Gastrocnemius medialis (tissue), 4 donors: ENCODE data around the gene CLDN3.

Experiments
- POLR2A ChIP-seq, 2 donors: fragments of 450-650 bp; IDR thresholded peaks; one replicate each; pipeline ENCODE4 v1.6.1; 2017; ENCODE audit warnings: antibody characterized with exemption in 2 of 2, mild to moderate bottlenecking in 2 of 2, moderate library complexity in 2 of 2
- TF ChIP-seq, protein P1 (sequence below), 5 experiments: fragments of 450-650 bp in 3 of 5; fragments of 200-600 bp in 2 of 5; sonication (generic) in 2 of 5; IDR thresholded peaks in 4 of 5; conservative IDR thresholded peaks in 1 of 5; 1 replicate in 4 of 5; 2 replicates in 1 of 5; pipeline ENCODE4 v1.5.1; 2016 to 2019; ENCODE audit warnings: antibody characterized with exemption in 5 of 5, mild to moderate bottlenecking in 3 of 5, moderate library complexity in 3 of 5

DNA sequence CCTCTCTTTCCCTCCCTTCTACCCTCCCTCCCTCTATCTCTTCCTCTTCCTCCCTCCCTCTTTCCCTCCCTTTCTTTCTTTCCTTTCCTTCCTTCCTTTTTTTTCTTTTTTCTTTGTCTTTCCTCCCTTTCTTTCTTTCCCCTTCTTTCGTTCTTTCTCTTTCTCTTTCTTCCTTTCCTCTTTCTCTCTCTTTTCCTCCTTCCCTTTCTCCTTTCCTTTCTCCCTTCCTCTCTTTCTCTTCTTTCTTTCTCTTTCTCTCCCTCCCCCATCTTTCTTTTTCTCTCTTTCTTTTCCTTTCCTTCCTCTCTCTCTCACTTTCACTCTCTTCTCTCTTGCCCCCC, 7.4 kb downstream of the CLDN3 start:
- TF ChIP-seq, protein P1, sequence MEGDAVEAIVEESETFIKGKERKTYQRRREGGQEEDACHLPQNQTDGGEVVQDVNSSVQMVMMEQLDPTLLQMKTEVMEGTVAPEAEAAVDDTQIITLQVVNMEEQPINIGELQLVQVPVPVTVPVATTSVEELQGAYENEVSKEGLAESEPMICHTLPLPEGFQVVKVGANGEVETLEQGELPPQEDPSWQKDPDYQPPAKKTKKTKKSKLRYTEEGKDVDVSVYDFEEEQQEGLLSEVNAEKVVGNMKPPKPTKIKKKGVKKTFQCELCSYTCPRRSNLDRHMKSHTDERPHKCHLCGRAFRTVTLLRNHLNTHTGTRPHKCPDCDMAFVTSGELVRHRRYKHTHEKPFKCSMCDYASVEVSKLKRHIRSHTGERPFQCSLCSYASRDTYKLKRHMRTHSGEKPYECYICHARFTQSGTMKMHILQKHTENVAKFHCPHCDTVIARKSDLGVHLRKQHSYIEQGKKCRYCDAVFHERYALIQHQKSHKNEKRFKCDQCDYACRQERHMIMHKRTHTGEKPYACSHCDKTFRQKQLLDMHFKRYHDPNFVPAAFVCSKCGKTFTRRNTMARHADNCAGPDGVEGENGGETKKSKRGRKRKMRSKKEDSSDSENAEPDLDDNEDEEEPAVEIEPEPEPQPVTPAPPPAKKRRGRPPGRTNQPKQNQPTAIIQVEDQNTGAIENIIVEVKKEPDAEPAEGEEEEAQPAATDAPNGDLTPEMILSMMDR (IDR thresholded peaks at IDR 0.05 in 4 of 5, conservative IDR thresholded peaks at IDR 0.05 in 1 of 5), result no peak
- no peak for TF ChIP-seq POLR2A (IDR thresholded peaks at IDR 0.05)
